GM06990 (cell line): ENCODE results near the gene NOS1.
"Not testable (repeated sequence)": the region's sequence is repeated elsewhere in the genome, so short reads cannot be mapped to it uniquely, and the experiment has no call there.

Experiments
- DNase-seq: peaks from one replicate; pipeline ENCODE4 v3.0.0-alpha.2; 2011; ENCODE audit not compliant: insufficient read length; ENCODE audit errors: extremely low read depth
- H3K27me3 ChIP-seq: replicated peaks from 2 replicates; pipeline ENCODE4 v1.6.0; 2011; ENCODE audit warnings: low read length; ENCODE audit not compliant: control insufficient read depth, insufficient read depth
- H3K36me3 ChIP-seq: 2 replicates; pipeline ENCODE4 v1.5.1; 2011; ENCODE audit warnings: low read length; ENCODE audit not compliant: control insufficient read depth, insufficient read depth
- H3K4me3 ChIP-seq: replicated peaks from 2 replicates; pipeline ENCODE4 v1.5.1; 2011; ENCODE audit warnings: low read depth, mild to moderate bottlenecking, control low read depth, low read length
- CTCF ChIP-seq: IDR thresholded peaks from 2 replicates; pipeline ENCODE4 v1.5.1; 2011; ENCODE audit warnings: low read length, control low read depth, mild to moderate bottlenecking, inconsistent platforms; ENCODE audit not compliant: insufficient read depth, poor library complexity, severe bottlenecking

NOS1 gene

GRCh38 chr12:117403586-117404139 is 42.2 kb upstream of the NOS1 start:
- no peak for DNase-seq
- no peak for TF ChIP-seq CTCF
- Histone ChIP-seq H3K4me3 (no peak overlapping the region), H3K36me3 (no peaks in the 10 kb centered on the region), H3K27me3 (no peaks in the 10 kb centered on the region)

GRCh38 chr12:117402363-117402762 is 40.9 kb upstream of the NOS1 start:
- no peak for TF ChIP-seq CTCF

GRCh38 chr12:117400912-117401311 is 39.5 kb upstream of the NOS1 start:
- no peak overlapping the region for H3K4me3 ChIP-seq
- DNase-seq: no peak

More at GRCh38 chr12:117402363-117402762, 40.9 kb upstream of the NOS1 start:
- Histone ChIP-seq H3K27me3 (no peaks in the 10 kb centered on the region), H3K36me3 (no peaks in the 10 kb centered on the region), H3K4me3 (no peak overlapping the region)
- DNase-seq: no peak

GRCh38 chr12:117398482-117398881 is 37.1 kb upstream of the NOS1 start:
- H3K4me3 ChIP-seq, H3K27me3 ChIP-seq, DNase-seq, H3K36me3 ChIP-seq: not testable (repeated sequence)

More at GRCh38 chr12:117400912-117401311, 39.5 kb upstream of the NOS1 start:
- Histone ChIP-seq H3K27me3 (no peaks in the 10 kb centered on the region), H3K36me3 (no peaks in the 10 kb centered on the region)
- no peak for TF ChIP-seq CTCF

- H3K4me3 ChIP-seq: no peak overlapping the region
- TF ChIP-seq CTCF: no peak
- no peak for DNase-seq
- no peaks in the 10 kb centered on the region; the same call in 1 of the 2 replicates for H3K27me3 ChIP-seq
- H3K36me3 ChIP-seq: no peaks in the 10 kb centered on the region
Measured at GRCh38 chr12:117395766-117396165, 34.3 kb upstream of the NOS1 start.

GRCh38 chr12:117394491-117394890 is 33.1 kb upstream of the NOS1 start:
- no peak for TF ChIP-seq CTCF
- no peak for DNase-seq
- no peaks in the 10 kb centered on the region; the same call in 1 of the 2 replicates for H3K27me3 ChIP-seq

More at GRCh38 chr12:117394491-117394890, 33.1 kb upstream of the NOS1 start:
- Histone ChIP-seq H3K4me3 (no peak overlapping the region), H3K36me3 (no peaks in the 10 kb centered on the region)
